GM21717 (cell line): ENCODE data around the gene SPAG16.
A peak's percentile ranks its signal among the peaks of the same experiment; 100 is the strongest.

Experiments
- ATAC-seq: cut with Tn5 transposase; IDR thresholded peaks from one replicate; pipeline ENCODE4 v1.9.1; 2021; ENCODE audit warnings: mild to moderate bottlenecking, moderate library complexity; ENCODE audit not compliant: unreplicated experiment

The SPAG16 gene

GRCh38 chr2:214226061-214226460 is 941.8 kb downstream of the SPAG16 start:
- ATAC-seq = no peak

GRCh38 chr2:214232271-214232670 is 948.0 kb downstream of the SPAG16 start:
- no peak for ATAC-seq

DNA sequence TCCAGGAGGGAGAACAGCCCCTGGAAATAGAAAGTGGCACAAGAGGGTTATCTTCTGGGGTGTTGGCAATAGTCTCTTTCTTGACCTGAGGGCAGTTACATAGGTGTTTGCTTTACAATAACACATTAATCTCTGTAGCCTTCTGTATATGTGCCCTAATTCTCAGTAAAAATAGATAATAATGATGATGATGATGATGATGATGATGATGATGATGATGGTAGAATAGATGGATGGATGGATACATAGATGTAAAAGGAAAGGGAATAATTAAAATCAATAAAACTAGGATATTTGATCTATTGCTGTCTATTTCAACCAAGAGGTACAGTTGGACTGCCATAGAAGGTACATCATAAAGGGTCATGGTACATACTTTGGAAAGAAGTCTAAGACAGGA is 948.9 kb downstream of the SPAG16 start:
- ATAC-seq = no peak

DNA sequence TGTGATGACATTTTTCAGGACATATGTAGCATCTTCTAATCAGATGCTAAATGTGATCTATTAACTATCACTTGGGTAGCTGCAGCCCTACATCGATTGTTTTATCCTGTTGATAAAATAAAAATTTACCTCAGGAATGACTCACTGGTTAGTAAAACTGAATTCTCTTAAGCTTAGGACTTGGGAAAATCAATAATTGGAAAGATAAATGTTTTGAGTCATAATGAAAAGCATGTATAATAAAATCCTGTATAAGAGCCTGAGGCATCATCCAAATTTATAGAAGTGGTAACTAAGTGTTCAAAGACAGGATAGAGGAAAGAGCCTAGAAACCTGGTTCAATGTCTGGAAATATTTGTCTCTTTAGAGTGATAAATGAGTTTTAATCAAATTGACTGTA is 958.5 kb downstream of the SPAG16 start:
- ATAC-seq = no peak

- ATAC-seq = no peak
Observed at GRCh38 chr2:214244847-214245246, 960.6 kb downstream of the SPAG16 start.

GRCh38 chr2:214246417-214246816 is 962.2 kb downstream of the SPAG16 start:
- ATAC-seq = no peak

DNA sequence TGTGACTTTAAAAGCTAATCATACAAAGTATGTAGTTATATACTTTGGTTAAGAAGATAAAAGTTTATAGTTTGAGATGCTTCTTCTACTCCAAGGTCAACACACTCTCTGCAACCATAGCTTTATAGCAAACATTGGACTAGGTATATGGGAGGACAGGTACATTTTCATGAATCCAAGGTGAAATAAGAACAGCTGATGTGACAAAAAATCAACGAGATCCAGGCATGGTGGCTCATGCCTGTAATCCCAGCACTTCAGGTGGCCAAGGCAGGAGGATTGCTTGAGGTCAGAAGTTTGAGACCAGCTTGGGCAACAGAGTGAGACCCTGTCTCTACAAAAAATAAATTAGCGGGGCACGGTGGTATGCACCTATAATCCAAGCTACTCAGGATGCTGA is 963.3 kb downstream of the SPAG16 start:
- ATAC-seq = no peak

- no peak for ATAC-seq
Observed at GRCh38 chr2:214255046-214255445, 970.8 kb downstream of the SPAG16 start.

- ATAC-seq = no peak
Observed at GRCh38 chr2:214261683-214262082, 977.4 kb downstream of the SPAG16 start.

GRCh38 chr2:214264171-214264570 is 979.9 kb downstream of the SPAG16 start:
- ATAC-seq = no peak

- ATAC-seq = no peak
Observed at GRCh38 chr2:214265991-214266489, 981.8 kb downstream of the SPAG16 start.

DNA sequence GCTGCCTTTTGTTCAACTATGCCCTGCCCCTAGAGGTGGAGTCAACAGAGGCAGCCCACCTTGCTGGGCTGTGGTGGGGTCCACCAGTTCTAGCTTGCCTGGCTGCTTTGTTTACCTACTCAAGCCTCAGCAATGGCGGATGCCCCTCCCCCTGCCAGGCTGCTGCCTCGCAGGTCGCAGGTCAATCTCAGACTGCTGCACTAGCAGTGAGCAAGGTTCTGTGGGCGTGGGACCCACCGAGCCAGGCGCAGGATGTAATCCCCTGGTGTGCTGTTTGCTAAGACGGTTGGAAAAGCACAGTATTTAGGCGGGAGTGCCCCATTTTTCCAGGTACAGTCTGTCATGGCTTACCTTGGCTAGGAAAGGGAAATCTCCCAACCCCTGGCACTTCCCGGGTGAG is 993.6 kb downstream of the SPAG16 start:
- ATAC-seq = no peak

DNA sequence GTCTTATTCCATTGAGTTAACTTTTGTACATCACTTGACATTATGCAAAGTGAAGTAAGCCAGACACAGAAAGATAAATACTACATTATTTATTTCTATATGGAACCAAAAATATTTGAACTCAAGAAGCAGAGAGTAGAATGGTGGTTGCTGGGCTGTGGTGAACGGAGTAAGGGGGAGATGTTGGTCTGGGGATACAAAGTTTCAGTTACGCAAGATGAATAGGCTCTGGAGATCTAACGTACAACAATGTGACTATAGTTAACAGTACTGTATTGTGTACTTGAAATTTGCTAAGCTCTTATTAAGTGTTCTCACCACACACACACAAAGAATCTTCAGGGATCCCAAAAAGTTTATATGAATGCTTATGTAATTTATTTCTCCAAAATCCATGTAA is 1001.7 kb downstream of the SPAG16 start:
- ATAC-seq = no peak

GRCh38 chr2:214293593-214293992 is 1009.3 kb downstream of the SPAG16 start:
- no peak for ATAC-seq

DNA sequence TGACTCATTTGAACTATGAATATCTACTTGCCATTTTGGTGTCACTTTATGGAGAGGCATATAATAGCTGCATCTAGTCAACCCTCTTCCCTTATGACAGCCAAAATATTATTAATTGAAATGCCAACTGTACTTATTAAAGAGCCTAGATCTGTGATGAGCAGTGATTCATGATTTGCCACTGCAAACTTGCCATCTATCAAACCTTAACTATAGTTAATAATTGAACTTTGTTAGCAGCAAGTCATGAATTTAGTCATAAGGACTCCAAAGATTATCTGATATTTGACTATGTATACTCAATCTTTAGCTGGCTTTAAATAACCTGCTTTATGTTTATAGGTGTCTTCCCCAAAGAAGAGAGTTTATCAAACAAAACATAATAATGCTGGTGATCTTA is 1010.2 kb downstream of the SPAG16 start:
- ATAC-seq = no peak

- ATAC-seq = no peak
Observed at GRCh38 chr2:214297423-214297822, 1013.2 kb downstream of the SPAG16 start.

- ATAC-seq = peak; percentile 53
Observed at GRCh38 chr2:214310319-214310718, 1026.1 kb downstream of the SPAG16 start.

GRCh38 chr2:214311031-214311533 is 1026.8 kb downstream of the SPAG16 start:
- ATAC-seq = peak; percentile 51

DNA sequence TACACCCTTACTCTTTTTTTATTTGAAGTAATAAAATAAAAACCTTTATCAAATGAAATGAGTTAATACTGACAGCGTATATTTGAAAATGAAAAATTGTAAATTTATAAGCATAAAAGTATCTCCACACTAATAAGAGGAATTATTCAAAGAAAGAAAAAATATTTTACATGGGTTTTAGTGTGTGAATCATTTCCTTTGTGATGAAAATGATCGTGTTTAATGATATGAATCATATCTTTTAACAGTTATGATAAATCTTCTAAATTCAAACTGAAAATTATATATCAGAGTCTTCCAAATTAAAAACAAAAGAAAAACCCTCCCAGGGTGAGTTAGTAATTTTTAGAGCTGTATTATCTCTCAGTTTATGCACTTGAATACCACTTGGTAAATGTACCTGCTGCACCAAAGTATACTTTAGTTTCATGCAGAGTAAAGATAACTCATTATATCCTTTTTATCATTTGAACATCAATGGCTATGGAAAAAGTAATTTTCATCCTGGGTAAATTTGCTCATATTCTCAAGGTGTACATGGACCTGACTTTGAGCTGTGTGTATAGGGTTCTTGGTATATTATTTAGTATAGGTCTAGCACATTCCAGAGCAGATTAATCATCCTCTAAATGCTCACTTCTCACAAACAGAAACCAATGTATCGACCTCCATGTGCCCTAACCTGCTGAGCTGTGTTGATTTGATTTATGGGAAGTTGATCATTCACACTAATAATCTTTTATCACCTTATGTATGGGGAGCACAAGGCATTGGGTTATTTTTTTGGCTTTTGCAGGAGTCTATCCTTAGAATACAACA is 1027.9 kb downstream of the SPAG16 start:
- ATAC-seq = no peak

DNA sequence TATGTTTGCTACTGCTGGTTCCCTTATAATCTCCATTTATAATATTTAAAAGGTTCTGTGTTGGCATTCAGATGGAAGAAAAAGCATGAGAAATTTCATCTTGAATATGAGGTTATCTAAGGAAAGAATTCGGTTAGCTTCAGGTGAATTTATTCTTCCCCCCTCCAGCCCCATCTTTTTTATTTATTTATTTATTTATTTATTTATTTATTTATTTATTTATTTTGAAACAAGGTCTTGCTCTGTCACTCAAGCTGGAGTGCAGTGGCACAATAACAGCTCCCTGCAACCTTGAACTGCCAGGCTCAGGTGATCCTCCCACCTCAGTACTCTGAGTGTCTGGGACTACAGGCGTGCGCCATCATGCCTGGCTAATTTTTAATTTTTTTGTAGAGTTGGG is 1031.1 kb downstream of the SPAG16 start:
- ATAC-seq = no peak

DNA sequence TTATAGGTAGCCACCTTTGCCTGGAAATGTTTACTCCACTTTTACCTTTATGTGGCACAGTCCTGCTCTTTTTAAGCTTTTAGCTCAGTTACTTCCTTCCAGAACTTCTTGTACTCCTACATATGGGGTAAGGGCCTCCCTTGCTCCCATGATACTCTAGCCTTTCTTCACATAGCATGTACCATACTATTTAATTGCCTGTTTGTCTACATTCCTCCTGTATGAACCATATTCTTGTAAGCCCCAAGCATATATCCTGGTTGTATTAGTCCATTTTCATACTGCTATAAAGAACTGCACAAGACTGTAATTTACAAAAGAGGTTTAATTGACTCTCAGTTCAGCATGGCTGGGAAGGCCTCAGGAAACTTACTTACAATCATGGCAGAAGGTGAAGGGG is 1035.9 kb downstream of the SPAG16 start:
- no peak for ATAC-seq

DNA sequence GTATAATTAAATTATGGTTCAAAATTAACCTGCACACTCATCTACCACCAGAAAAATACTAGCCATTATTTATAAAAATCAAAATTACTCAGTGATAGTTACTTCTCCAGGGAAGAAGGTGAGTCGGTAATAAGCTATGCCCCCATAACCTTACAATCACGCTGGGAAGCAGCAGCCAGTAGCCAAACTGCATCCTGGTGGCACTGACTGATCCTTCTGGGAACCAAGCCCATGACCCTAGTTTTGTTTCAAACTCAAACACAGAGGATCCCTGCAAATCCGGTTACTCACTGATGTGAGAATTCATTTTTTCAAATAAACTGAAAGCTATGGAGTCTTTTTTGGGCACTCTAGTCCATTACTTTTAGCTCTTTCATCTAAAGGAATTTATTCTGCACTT is 1038.4 kb downstream of the SPAG16 start:
- ATAC-seq = no peak

DNA sequence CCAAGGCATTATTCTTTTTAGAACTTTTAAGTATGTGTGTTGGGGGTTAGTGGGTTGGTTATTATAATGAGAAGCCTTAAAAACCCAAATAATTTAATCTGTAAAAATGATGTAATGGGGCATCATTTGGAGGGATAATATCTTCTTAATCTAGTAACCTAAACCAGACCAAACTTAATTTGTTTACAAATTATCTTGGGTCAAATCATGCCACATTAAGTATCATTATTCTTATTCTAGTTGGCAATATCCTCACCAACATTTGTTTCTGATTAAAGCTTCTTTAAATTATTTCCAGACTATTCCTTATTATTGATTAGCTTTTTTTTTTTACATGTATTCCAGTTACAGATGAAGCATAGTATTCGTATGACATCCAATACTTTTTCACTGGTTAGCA is 1041.1 kb downstream of the SPAG16 start:
- no peak for ATAC-seq
